Measurements from ENCODE around the gene PLCH2. TPM values are rescaled to one million over a fixed set of nuclear protein-coding genes. Genes with fewer than 3 reads are reported as not detected.

PLCH2 gene
- total RNA-seq, 1 experiment from 2014 or later: 123 TPM

GRCh38 chr1:2477791-2478499, 1.9 kb downstream of the PLCH2 start:
- peaks cover 4% of the 10 kb centered on the region for H3K4me1 Mint-ChIP-seq (ENCODE audit: insufficient read depth, unreplicated experiment)
- no TSS peak for BruUV-seq (replicated peaks)
- CTCF ChIA-PET: interaction anchor here (0.6 kb wide), 1 partner anchor 39 kb away, joined by 3 read pairs; no protein-coding TSS in a partner anchor
- H3K36me3 Mint-ChIP-seq (ENCODE audit: insufficient read depth, unreplicated experiment): peaks cover 11% of the 10 kb centered on the region
- no peaks in the 10 kb centered on the region for H3K27me3 Mint-ChIP-seq (ENCODE audit: insufficient read depth, unreplicated experiment)
- no peak for DNase-seq (ENCODE audit: unreplicated experiment)
- POLR2A ChIA-PET: no interaction called here
- H3K9me3 Mint-ChIP-seq (ENCODE audit: unreplicated experiment): no peaks in the 10 kb centered on the region
- TF ChIP-seq, protein P1, sequence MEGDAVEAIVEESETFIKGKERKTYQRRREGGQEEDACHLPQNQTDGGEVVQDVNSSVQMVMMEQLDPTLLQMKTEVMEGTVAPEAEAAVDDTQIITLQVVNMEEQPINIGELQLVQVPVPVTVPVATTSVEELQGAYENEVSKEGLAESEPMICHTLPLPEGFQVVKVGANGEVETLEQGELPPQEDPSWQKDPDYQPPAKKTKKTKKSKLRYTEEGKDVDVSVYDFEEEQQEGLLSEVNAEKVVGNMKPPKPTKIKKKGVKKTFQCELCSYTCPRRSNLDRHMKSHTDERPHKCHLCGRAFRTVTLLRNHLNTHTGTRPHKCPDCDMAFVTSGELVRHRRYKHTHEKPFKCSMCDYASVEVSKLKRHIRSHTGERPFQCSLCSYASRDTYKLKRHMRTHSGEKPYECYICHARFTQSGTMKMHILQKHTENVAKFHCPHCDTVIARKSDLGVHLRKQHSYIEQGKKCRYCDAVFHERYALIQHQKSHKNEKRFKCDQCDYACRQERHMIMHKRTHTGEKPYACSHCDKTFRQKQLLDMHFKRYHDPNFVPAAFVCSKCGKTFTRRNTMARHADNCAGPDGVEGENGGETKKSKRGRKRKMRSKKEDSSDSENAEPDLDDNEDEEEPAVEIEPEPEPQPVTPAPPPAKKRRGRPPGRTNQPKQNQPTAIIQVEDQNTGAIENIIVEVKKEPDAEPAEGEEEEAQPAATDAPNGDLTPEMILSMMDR (IDR thresholded peaks at IDR 0.05; ENCODE audit: unreplicated experiment): no peak
- H3K27ac Mint-ChIP-seq (ENCODE audit: low read depth, unreplicated experiment): no peak overlapping the region
- intact Hi-C loops (cut with micrococcal nuclease): no loop called here
- H3K4me3 Mint-ChIP-seq (ENCODE audit: unreplicated experiment): no peak overlapping the region

DNA sequence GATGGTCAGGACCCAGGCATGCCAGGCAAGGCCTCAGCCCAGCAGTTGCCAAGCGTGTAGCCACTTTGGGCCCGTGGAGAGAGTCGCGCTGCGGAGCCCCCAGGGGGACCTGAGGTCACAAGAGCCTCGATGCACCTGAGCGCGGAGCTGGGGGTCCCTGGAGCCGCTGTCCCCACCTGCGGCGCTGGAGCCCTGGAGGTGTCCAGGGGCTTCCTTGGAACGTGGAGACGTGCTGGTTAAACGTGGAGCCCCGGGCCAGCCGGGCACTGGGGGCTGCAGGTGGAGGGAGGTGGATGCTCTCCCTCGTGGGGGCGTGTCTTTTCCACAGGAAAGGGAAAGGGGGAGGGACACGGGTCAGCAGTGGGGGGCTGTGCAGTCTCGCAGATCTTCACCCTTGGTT, 3.1 kb downstream of the PLCH2 start:
- H3K27ac Mint-ChIP-seq (ENCODE audit: low read depth, unreplicated experiment): no peak overlapping the region
- POLR2A ChIA-PET: interaction anchor here (0.7 kb wide), 1 partner anchor 71 kb away, joined by 3 read pairs; no protein-coding TSS in a partner anchor
- no TSS peak for BruUV-seq (replicated peaks)
- CTCF ChIA-PET: interaction anchor here (0.6 kb wide), 1 partner anchor 54 kb away, joined by 3 read pairs; no protein-coding TSS in a partner anchor
- intact Hi-C loops (cut with micrococcal nuclease): no loop called here
- no peaks in the 10 kb centered on the region for H3K27me3 Mint-ChIP-seq (ENCODE audit: insufficient read depth, unreplicated experiment)
- peaks cover 4% of the 10 kb centered on the region for H3K4me1 Mint-ChIP-seq (ENCODE audit: insufficient read depth, unreplicated experiment)
- TF ChIP-seq, protein P1 (IDR thresholded peaks at IDR 0.05; ENCODE audit: unreplicated experiment): no peak
- H3K36me3 Mint-ChIP-seq (ENCODE audit: insufficient read depth, unreplicated experiment): peaks cover 12% of the 10 kb centered on the region
- no peak for DNase-seq (ENCODE audit: unreplicated experiment)
- no peaks in the 10 kb centered on the region for H3K9me3 Mint-ChIP-seq (ENCODE audit: unreplicated experiment)
- H3K4me3 Mint-ChIP-seq (ENCODE audit: unreplicated experiment): no peak overlapping the region

GRCh38 chr1:2479618-2480017, 3.5 kb downstream of the PLCH2 start:
- CTCF ChIA-PET: interaction anchor here (0.6 to 0.8 kb wide), 2 partner anchors 54 to 65 kb away, joined by 3 to 4 read pairs; no protein-coding TSS in a partner anchor
- intact Hi-C loops (cut with micrococcal nuclease): no loop called here
- no TSS peak for BruUV-seq (replicated peaks)

More at GRCh38 chr1:2479618-2480017, 3.5 kb downstream of the PLCH2 start:
- H3K27ac Mint-ChIP-seq (ENCODE audit: low read depth, unreplicated experiment): no peak overlapping the region
- H3K4me3 Mint-ChIP-seq (ENCODE audit: unreplicated experiment): no peak overlapping the region
- no peak for DNase-seq (ENCODE audit: unreplicated experiment)
- H3K27me3 Mint-ChIP-seq (ENCODE audit: insufficient read depth, unreplicated experiment): no peaks in the 10 kb centered on the region
- POLR2A ChIA-PET: interaction anchor here (0.7 to 0.8 kb wide), 2 partner anchors 15 to 72 kb away, joined by 3 read pairs; no protein-coding TSS in a partner anchor
- TF ChIP-seq, protein P1 (IDR thresholded peaks at IDR 0.05; ENCODE audit: unreplicated experiment): no peak
- peaks cover 4% of the 10 kb centered on the region for H3K4me1 Mint-ChIP-seq (ENCODE audit: insufficient read depth, unreplicated experiment)
- no peaks in the 10 kb centered on the region for H3K9me3 Mint-ChIP-seq (ENCODE audit: unreplicated experiment)
- peaks cover 12% of the 10 kb centered on the region for H3K36me3 Mint-ChIP-seq (ENCODE audit: insufficient read depth, unreplicated experiment)

Data from MCF 10A (cell line).